Thoracic aorta (tissue), 2 donors: ENCODE measurements around the gene ATOH7. TPM values are rescaled to one million over a fixed set of nuclear protein-coding genes. Genes with fewer than 3 reads are reported as not detected.
A peak's percentile ranks its signal among the peaks of the same experiment; 100 is the strongest.

Source experiments
- ATAC-seq: fragments of 150-250 bp; one replicate; pipeline ENCODE4 v1.8.0; 2017; ENCODE audit warnings: low read depth; ENCODE audit not compliant: insufficient number of reproducible peaks, low FRiP score
- DNase-seq: peaks from one replicate; pipeline ENCODE4 v3.0.0-alpha.2; 2020; ENCODE audit warnings: low spot score
- H3K27ac ChIP-seq, 2 donors: fragments of 200-600 bp; sonication (generic); 1 replicate in 1 of 2; 2 replicates in 1 of 2; pipeline ENCODE4 v1.5.1; 2016; ENCODE audit warnings: mild to moderate bottlenecking in 2 of 2, moderate library complexity in 2 of 2
- H3K27me3 ChIP-seq: fragments of 200-600 bp; sonication (generic); replicated peaks from 2 replicates; pipeline ENCODE4 v1.6.0; 2016; ENCODE audit warnings: mild to moderate bottlenecking; ENCODE audit not compliant: insufficient read depth
- H3K36me3 ChIP-seq: fragments of 200-600 bp; sonication (generic); one replicate; pipeline ENCODE4 v1.5.1; 2016
- H3K4me1 ChIP-seq, 2 donors: fragments of 200-600 bp; sonication (generic); 1 replicate in 1 of 2; 2 replicates in 1 of 2; pipeline versions ENCODE4 v1.5.1 to v1.6.0; 2016; ENCODE audit warnings: low read depth in 2 of 2, mild to moderate bottlenecking in 1 of 2; ENCODE audit not compliant: control insufficient read depth in 1 of 2
- H3K4me3 ChIP-seq: fragments of 200-600 bp; sonication (generic); 2 replicates; pipeline ENCODE4 v1.5.1; 2016; ENCODE audit warnings: mild to moderate bottlenecking
- H3K9me3 ChIP-seq: fragments of 200-600 bp; sonication (generic); 2 replicates; pipeline ENCODE4 v1.5.1; 2016
- total RNA-seq, 2 donors: library from RNA; depleted of rRNA; stranded (reverse); fragments of >200 nt; gene quantifications; one replicate each; pipeline versions ENCODE4 v1.1.0 to v1.2.3, GENCODE V29; 2016
- TF ChIP-seq, protein P1 (sequence below): fragments of 200-600 bp; sonication (generic); IDR thresholded peaks from one replicate; pipeline ENCODE4 v1.5.1; 2019; ENCODE audit warnings: antibody characterized with exemption

Gene ATOH7
- total RNA-seq, 2 donors from 2014 or later: not detected

DNA sequence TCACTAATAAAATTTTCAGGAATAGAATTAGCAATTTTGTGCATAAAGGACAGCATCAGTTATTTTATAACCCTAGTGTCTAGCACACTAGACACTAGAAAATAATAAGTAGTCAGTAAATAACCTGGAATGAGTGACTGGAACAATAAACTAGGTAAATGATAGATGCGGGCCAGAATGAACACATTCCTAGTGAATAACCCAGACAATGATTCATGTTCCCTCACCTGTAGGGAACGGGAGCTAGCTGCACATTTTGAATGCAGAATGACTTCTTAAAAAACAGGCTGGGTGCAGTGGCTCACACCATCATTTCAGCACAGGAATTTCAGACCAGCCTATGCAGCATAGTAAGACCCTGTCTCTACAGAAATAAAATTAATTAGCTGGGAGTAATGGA, 3.2 kb upstream of the ATOH7 start:
- TF ChIP-seq, protein P1, sequence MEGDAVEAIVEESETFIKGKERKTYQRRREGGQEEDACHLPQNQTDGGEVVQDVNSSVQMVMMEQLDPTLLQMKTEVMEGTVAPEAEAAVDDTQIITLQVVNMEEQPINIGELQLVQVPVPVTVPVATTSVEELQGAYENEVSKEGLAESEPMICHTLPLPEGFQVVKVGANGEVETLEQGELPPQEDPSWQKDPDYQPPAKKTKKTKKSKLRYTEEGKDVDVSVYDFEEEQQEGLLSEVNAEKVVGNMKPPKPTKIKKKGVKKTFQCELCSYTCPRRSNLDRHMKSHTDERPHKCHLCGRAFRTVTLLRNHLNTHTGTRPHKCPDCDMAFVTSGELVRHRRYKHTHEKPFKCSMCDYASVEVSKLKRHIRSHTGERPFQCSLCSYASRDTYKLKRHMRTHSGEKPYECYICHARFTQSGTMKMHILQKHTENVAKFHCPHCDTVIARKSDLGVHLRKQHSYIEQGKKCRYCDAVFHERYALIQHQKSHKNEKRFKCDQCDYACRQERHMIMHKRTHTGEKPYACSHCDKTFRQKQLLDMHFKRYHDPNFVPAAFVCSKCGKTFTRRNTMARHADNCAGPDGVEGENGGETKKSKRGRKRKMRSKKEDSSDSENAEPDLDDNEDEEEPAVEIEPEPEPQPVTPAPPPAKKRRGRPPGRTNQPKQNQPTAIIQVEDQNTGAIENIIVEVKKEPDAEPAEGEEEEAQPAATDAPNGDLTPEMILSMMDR: no peak
- Histone ChIP-seq H3K27ac (no peak overlapping the region), H3K27me3 (no peaks in the 10 kb centered on the region), H3K4me1 (peaks cover 0 to 9% of the 10 kb centered on the region in 2 donors), H3K4me3 (no peak overlapping the region), H3K9me3 (no peaks in the 10 kb centered on the region), H3K36me3 (no peaks in the 10 kb centered on the region)
- ATAC-seq (no peak), DNase-seq (no peak)

DNA sequence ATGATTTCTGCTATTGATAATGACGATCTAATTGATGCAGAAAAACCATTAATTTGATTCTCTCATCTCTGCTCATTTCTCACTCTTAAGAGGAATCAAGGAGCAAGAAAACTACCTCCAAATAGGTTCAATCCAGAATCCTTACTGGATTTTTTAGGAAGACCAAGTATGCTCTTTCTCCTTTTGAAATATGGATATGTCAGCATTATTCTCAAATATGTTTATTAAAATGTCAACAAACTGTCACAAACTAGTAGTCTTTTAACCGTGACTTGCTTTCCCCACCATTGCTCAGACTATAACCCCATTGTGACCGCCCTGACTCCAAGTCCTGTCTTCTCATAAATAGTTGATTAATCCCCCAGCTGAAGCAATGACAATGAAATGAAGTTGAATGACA, 1.1 kb upstream of the ATOH7 start:
- TF ChIP-seq, protein P1: no peak
- Histone ChIP-seq H3K9me3 (no peaks in the 10 kb centered on the region), H3K4me3 (no peak overlapping the region), H3K36me3 (no peaks in the 10 kb centered on the region), H3K27me3 (no peaks in the 10 kb centered on the region), H3K27ac (no peak overlapping the region), H3K4me1 (peaks cover 0 to 9% of the 10 kb centered on the region in 2 donors)
- no peak for ATAC-seq
- DNase-seq: no peak

DNA sequence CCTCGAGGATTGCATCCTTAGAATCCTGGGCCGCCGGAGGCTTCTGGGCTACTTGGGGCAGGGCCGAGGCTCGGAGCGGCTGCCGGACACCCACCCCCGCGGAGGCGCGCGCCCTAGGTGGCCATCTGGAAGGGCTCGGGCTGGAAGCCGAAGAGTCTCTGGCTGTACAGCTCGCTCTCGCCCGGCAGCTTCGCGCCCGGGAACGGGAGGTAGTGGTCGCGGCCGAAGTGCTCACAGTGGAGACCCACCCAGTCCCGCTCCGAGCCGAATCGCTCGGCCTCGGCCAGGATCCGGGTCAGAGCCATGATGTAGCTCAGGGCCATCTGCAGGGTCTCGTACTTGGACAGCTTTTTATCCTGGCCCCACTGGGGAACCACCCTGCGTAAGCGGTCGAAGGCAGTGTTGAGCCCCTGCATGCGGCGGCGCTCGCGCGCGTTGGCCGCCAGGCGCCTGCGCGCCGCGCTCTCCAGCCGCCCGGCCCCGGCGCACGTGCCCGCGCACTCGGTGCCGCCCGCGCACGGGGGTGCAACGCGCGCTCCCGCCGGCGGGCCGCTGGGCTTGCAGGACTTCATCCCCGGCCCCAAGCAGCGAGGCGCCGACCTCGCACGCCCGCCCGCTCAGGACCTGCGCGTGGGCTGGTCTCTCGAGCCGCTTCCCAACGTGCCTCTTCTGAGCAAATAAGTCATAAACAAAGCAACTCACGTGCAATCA, 652 bp downstream of the ATOH7 start:
- no peak for ATAC-seq
- TF ChIP-seq, protein P1: no peak
- Histone ChIP-seq H3K4me1 (peaks cover 0 to 9% of the 10 kb centered on the region in 2 donors), H3K9me3 (no peaks in the 10 kb centered on the region), H3K27me3 (no peaks in the 10 kb centered on the region), H3K4me3 (peak overlapping the region; percentile 80), H3K27ac (no peak overlapping the region), H3K36me3 (no peaks in the 10 kb centered on the region)
- DNase-seq: no peak

DNA sequence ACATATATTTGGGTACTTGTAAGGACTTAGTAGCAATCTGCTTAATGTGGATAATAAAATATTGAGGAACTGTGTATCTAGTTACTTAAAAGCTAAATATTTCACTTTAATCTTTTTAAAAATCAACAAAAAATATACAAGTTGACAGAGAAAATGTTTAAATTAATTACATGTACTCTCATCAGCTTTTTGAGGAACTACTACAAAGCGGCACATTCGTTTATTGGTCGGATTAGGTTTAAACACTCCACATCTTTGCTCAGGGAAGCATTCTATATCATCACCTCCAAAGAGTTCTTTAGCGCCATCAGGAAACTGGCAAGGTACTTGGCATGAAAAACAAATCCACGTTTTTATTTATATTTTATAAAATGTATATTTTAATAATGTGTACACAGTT, 1.6 kb downstream of the ATOH7 start:
- DNase-seq (no peak), ATAC-seq (no peak)
- TF ChIP-seq, protein P1: no peak
- peaks cover 0 to 9% of the 10 kb centered on the region in 2 donors for H3K4me1 ChIP-seq
- H3K27ac ChIP-seq: no peak overlapping the region
- H3K27me3 ChIP-seq: no peaks in the 10 kb centered on the region
- H3K9me3 ChIP-seq: no peaks in the 10 kb centered on the region
- H3K4me3 ChIP-seq: no peak overlapping the region
- no peaks in the 10 kb centered on the region for H3K36me3 ChIP-seq

DNA sequence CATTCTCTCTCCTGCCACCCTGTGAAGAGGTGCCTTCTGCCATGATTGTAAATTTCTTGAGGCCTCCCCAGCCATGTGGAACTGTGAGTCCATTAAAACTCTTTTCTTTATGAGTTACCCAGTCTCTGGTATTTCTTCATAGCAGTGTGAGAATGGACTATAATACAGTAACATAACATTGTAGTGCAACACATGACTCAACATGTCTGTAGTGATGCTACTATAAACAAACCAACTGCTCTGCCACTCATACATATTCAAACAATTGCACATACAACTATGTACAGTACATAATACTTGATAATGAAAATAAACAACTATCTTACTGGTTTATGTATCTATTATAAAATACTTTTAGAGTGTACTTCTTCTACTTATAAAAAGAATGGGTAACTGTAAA, 7.1 kb downstream of the ATOH7 start:
- DNase-seq: no peak
- no peak for ATAC-seq
- H3K36me3 ChIP-seq: no peaks in the 10 kb centered on the region
- TF ChIP-seq, protein P1: no peak
- no peak overlapping the region for H3K27ac ChIP-seq
- no peaks in the 10 kb centered on the region for H3K9me3 ChIP-seq
- H3K4me3 ChIP-seq: no peak overlapping the region
- H3K4me1 ChIP-seq: no peaks in the 10 kb centered on the region
- no peaks in the 10 kb centered on the region for H3K27me3 ChIP-seq
